HepG2 (cell line): ENCODE data around the gene CAMSAP1. TPM values are rescaled to one million over a fixed set of nuclear protein-coding genes. Genes with fewer than 3 reads are reported as not detected.

Source experiments
- ATAC-seq: fragments of 200-7000 bp; cut with Tn5 transposase; 3 replicates; pipeline ENCODE4 v1.9.1; 2020; ENCODE audit warnings: mild to moderate bottlenecking, moderate library complexity
- Bru-seq: library from RNA; stranded (reverse); fragments of 400-500 nt; gene quantifications from one replicate; lab custom pipeline; 2021; lab: Mats Ljungman, UMichigan
- BruChase-seq, 2 experiments: library from RNA; stranded (reverse); fragments of 400-500 nt; gene quantifications; one replicate each; lab custom pipeline; 2021; lab: Mats Ljungman, UMichigan
- BruUV-seq: library from RNA; stranded (reverse); fragments of 400-500 nt; replicated peaks from 2 replicates; lab custom pipeline; 2021; lab: Mats Ljungman, UMichigan
- CTCF ChIA-PET: fragments of 300-600 bp; formaldehyde crosslinking; extraction: SDS; loops from one replicate; lab custom pipeline; 2021; ENCODE audit warnings: low total read pairs, inconsistent platforms, low intra/inter-chr PET ratio; lab: Yijun Ruan, JAX
- POLR2A ChIA-PET: fragments of 350-600 bp; sonication (Branson Sonifier 250); formaldehyde crosslinking; loops from one replicate; lab custom pipeline; 2020; ENCODE audit warnings: antibody characterized with exemption, inconsistent platforms; lab: Yijun Ruan, JAX
- DNase-seq: peaks from one replicate; pipeline ENCODE4 v3.0.0-alpha.2; 2015; ENCODE audit warnings: low spot score
- FAIRE-seq: peaks from 3 replicates; lab custom pipeline; 2011; peaks lifted over from hg19 to GRCh38; lab: Jason Lieb, UNC
- H2AFZ ChIP-seq: one replicate; pipeline ENCODE4 v1.6.1; 2011; ENCODE audit warnings: low read length, inconsistent platforms
- H3K27ac ChIP-seq: fragments of 300-600 bp; 3 replicates; pipeline ENCODE4 v1.8.0; 2011; ENCODE audit warnings: mixed run types, mild to moderate bottlenecking, mixed read lengths, low read length, inconsistent platforms; ENCODE audit not compliant: insufficient read depth; ENCODE audit errors: extremely low read length
- H3K27me3 ChIP-seq, 2 experiments: fragments of 200-600 bp in 1 of 2; 2 replicates in 1 of 2; 3 replicates in 1 of 2; pipeline versions ENCODE4 v1.6.0 to v1.8.0; 2011; ENCODE audit warnings: low read length in 2 of 2, mild to moderate bottlenecking in 2 of 2, moderate library complexity in 2 of 2, inconsistent platforms in 1 of 2; ENCODE audit not compliant: insufficient read depth in 2 of 2, control insufficient read depth in 1 of 2
- H3K36me3 ChIP-seq, 2 experiments: fragments of 200-600 bp in 1 of 2; replicated peaks in 1 of 2; 2 replicates in 1 of 2; 3 replicates in 1 of 2; pipeline versions ENCODE4 v1.5.1 to v1.8.0; 2011; ENCODE audit warnings: low read length in 2 of 2, inconsistent platforms in 1 of 2; ENCODE audit not compliant: insufficient read depth in 2 of 2, control insufficient read depth in 1 of 2
- H3K4me1 ChIP-seq: 2 replicates; pipeline ENCODE4 v1.5.1; 2012; ENCODE audit warnings: low read length, inconsistent platforms; ENCODE audit not compliant: insufficient read depth
- H3K4me2 ChIP-seq: 2 replicates; pipeline ENCODE4 v1.6.0; 2011; ENCODE audit warnings: low read depth, low read length, inconsistent platforms
- H3K4me3 ChIP-seq, 3 experiments: fragments of 200-600 bp in 1 of 3; sonication (generic), shearing (Covaris generic) in 1 of 3; replicated peaks in 1 of 3; 2 replicates each; pipeline ENCODE4 v1.5.1; 2011 to 2016; ENCODE audit warnings: low read length in 3 of 3, inconsistent platforms in 2 of 3, low read depth in 2 of 3, mild to moderate bottlenecking in 2 of 3, control low read depth in 1 of 3, mixed read lengths in 1 of 3; ENCODE audit not compliant: insufficient read depth in 1 of 3
- H3K79me2 ChIP-seq: one replicate; pipeline ENCODE4 v1.6.1; 2011; ENCODE audit warnings: low read length, inconsistent platforms; ENCODE audit not compliant: insufficient read depth
- H3K9ac ChIP-seq: 2 replicates; pipeline ENCODE4 v1.6.0; 2011; ENCODE audit warnings: mild to moderate bottlenecking, low read depth, low read length, inconsistent platforms; ENCODE audit not compliant: insufficient read depth
- H3K9me3 ChIP-seq: 2 replicates; pipeline ENCODE4 v1.5.1; 2012; ENCODE audit warnings: mild to moderate bottlenecking, low read length
- H4K20me1 ChIP-seq: 2 replicates; pipeline ENCODE4 v1.6.0; 2011; ENCODE audit warnings: inconsistent platforms, mild to moderate bottlenecking, low read length, moderate library complexity; ENCODE audit not compliant: insufficient read depth
- BHLHE40 ChIP-seq: IDR thresholded peaks from 2 replicates; pipeline ENCODE4 v1.6.1; 2011; ENCODE audit warnings: low read length, improper control_type of control experiment
- BRD4 ChIP-seq: sonication (generic); formaldehyde crosslinking; IDR thresholded peaks from 2 replicates; pipeline ENCODE4 v1.4.0; 2020; ENCODE audit warnings: missing genetic modification reagents
- HES4 ChIP-seq: sonication (generic); formaldehyde crosslinking; IDR thresholded peaks from 2 replicates; pipeline ENCODE4 v1.9.0; 2021; ENCODE audit warnings: mild to moderate bottlenecking, missing genetic modification reagents, borderline replicate concordance
- MED13 ChIP-seq: sonication (generic); formaldehyde crosslinking; IDR thresholded peaks from 2 replicates; pipeline ENCODE4 v1.5.0; 2020; ENCODE audit warnings: missing genetic modification reagents
- MXD4 ChIP-seq: IDR thresholded peaks from 2 replicates; pipeline ENCODE4 v1.6.1; 2016; ENCODE audit warnings: mild to moderate bottlenecking, missing biosample characterization, missing genetic modification reagents
- NONO ChIP-seq, 2 experiments: fragments of 450-650 bp in 1 of 2; sonication (generic) in 1 of 2; formaldehyde crosslinking in 1 of 2; IDR thresholded peaks in 1 of 2; conservative IDR thresholded peaks in 1 of 2; 2 replicates each; pipeline versions ENCODE4 v1.6.1 to v1.8.0; 2017 to 2022; ENCODE audit warnings: mild to moderate bottlenecking in 1 of 2, missing genetic modification reagents in 1 of 2, moderate library complexity in 1 of 2
- ONECUT2 ChIP-seq: sonication (generic); formaldehyde crosslinking; IDR thresholded peaks from 2 replicates; pipeline ENCODE4 v1.4.0; 2020; ENCODE audit warnings: missing genetic modification reagents
- PHF20 ChIP-seq: sonication (generic); formaldehyde crosslinking; IDR thresholded peaks from 2 replicates; pipeline ENCODE4 v1.5.0; 2020; ENCODE audit warnings: mild to moderate bottlenecking, missing genetic modification reagents
- POLR2AphosphoS5 ChIP-seq: IDR thresholded peaks from 2 replicates; pipeline ENCODE4 v1.6.1; 2012; ENCODE audit warnings: low read depth, low read length
- SCMH1 ChIP-seq: sonication (generic); formaldehyde crosslinking; IDR thresholded peaks from 2 replicates; pipeline ENCODE4 v1.9.0; 2021; ENCODE audit warnings: missing genetic modification reagents, mild to moderate bottlenecking, borderline replicate concordance
- SIN3A ChIP-seq: IDR thresholded peaks from 2 replicates; pipeline ENCODE4 v1.6.1; 2011; ENCODE audit warnings: low read depth, mild to moderate bottlenecking, control low read depth, low read length, borderline replicate concordance
- ZNF546 ChIP-seq: sonication (generic); formaldehyde crosslinking; conservative IDR thresholded peaks from 2 replicates; pipeline ENCODE4 v1.8.1; 2023; ENCODE audit warnings: mild to moderate bottlenecking, missing genetic modification reagents
- ZNF790 ChIP-seq: sonication (generic); formaldehyde crosslinking; IDR thresholded peaks from 2 replicates; pipeline ENCODE4 v1.8.0; 2022; ENCODE audit warnings: missing genetic modification reagents, mild to moderate bottlenecking, borderline replicate concordance
- ZSCAN12 ChIP-seq: sonication (generic); formaldehyde crosslinking; IDR thresholded peaks from 2 replicates; pipeline ENCODE4 v1.9.0; 2021; ENCODE audit warnings: mild to moderate bottlenecking, missing genetic modification reagents
- WGBS: methylation state at CpG from one replicate; pipeline ENCODE4 v1.1.6; 2017; ENCODE audit warnings: low lambda C conversion rate; 5-methylcytosine and 5-hydroxymethylcytosine counted together
- in situ Hi-C: cut with HindIII; loops from 2 replicates; pipeline ENCODE4 v1.10.0; 2017; ENCODE audit warnings: low pct_unique_long_range_greater_than_20kb; ENCODE audit not compliant: extremely low pct_ligation_motif_present
- intact Hi-C: fragments of 100-400 bp; cut with micrococcal nuclease; formaldehyde crosslinking; loops from one replicate; pipeline ENCODE4 v1.10.0; 2022; ENCODE audit not compliant: unreplicated experiment
- long read RNA-seq, 2 experiments: library from RNA in 1 of 2; library from polyadenylated mRNA in 1 of 2; stranded (forward) in 1 of 2; unstranded in 1 of 2; transcript quantifications; one replicate each; pipeline ENCODE4 v2.0.0, GENCODE V29; 2019 to 2022
- polyA minus RNA-seq, 3 experiments: library from RNA; depleted of rRNA, polyadenylated mRNA; stranded (reverse); fragments of >200 nt; gene quantifications; 2 replicates each; pipeline ENCODE4 v1.2.3, GENCODE V29; 2011; ENCODE audit warnings: low replicate concordance in 1 of 3
- polyA plus RNA-seq, 8 experiments: library from polyadenylated mRNA; depleted of rRNA in 3 of 8; stranded (reverse) in 7 of 8; unstranded in 1 of 8; fragments of >200 nt; fragmentation: Illumina TruSeq in 4 of 8; extraction: Trizol in 4 of 8; gene quantifications; 2 replicates each; pipeline versions ENCODE4 v1.2.1 to v1.2.3, GENCODE V29; 2011 to 2016; ENCODE audit warnings: low read depth in 4 of 8, missing spikeins in 1 of 8, mixed read lengths in 1 of 8; ENCODE audit not compliant: insufficient read depth in 1 of 8
- total RNA-seq, 5 experiments: library from RNA; depleted of rRNA; stranded (reverse); fragments of >200 nt; fragmentation: Illumina TruSeq; extraction: Trizol; gene quantifications; 2 replicates each; pipeline ENCODE4 v1.2.3, GENCODE V29; 2016; ENCODE audit warnings: low read depth in 1 of 5

Gene CAMSAP1, protein sequence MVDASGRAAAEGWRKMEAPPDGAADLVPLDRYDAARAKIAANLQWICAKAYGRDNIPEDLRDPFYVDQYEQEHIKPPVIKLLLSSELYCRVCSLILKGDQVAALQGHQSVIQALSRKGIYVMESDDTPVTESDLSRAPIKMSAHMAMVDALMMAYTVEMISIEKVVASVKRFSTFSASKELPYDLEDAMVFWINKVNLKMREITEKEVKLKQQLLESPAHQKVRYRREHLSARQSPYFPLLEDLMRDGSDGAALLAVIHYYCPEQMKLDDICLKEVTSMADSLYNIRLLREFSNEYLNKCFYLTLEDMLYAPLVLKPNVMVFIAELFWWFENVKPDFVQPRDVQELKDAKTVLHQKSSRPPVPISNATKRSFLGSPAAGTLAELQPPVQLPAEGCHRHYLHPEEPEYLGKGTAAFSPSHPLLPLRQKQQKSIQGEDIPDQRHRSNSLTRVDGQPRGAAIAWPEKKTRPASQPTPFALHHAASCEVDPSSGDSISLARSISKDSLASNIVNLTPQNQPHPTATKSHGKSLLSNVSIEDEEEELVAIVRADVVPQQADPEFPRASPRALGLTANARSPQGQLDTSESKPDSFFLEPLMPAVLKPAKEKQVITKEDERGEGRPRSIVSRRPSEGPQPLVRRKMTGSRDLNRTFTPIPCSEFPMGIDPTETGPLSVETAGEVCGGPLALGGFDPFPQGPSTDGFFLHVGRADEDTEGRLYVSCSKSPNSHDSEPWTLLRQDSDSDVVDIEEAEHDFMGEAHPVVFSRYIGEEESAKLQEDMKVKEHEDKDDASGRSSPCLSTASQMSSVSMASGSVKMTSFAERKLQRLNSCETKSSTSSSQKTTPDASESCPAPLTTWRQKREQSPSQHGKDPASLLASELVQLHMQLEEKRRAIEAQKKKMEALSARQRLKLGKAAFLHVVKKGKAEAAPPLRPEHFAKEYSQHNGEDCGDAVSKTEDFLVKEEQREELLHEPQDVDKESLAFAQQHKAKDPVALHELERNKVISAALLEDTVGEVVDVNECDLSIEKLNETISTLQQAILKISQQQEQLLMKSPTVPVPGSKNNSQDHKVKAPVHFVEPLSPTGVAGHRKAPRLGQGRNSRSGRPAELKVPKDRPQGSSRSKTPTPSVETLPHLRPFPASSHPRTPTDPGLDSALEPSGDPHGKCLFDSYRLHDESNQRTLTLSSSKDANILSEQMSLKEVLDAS (N-terminal part only)
- total RNA-seq (2016; rRNA removed; fragmentation: Illumina TruSeq; extraction: Trizol) = 10.2 and 12.4 TPM in 2 replicates
- 177 and 181 TPM in 2 replicates for total RNA-seq (2016; cell fraction: cytosol; rRNA removed; fragmentation: Illumina TruSeq; extraction: Trizol; ENCODE audit: low read depth)
- 8.9 and 16.6 TPM in 2 replicates for total RNA-seq (2016; cell fraction: insoluble cytoplasmic fraction; rRNA removed; fragmentation: Illumina TruSeq; extraction: Trizol)
- 41.6 and 42.6 TPM in 2 replicates for total RNA-seq (2016; cell fraction: membrane; rRNA removed; fragmentation: Illumina TruSeq; extraction: Trizol)
- 13.3 and 18.1 TPM in 2 replicates for total RNA-seq (2016; cell fraction: nucleus; rRNA removed; fragmentation: Illumina TruSeq; extraction: Trizol)
- 3.8 and 4.1 TPM in 2 replicates for polyA plus RNA-seq (2011; rRNA removed)
- polyA plus RNA-seq (2011; cell fraction: cytosol; rRNA removed) = 4.6 and 6.9 TPM in 2 replicates
- 5.7 and 6.6 TPM in 2 replicates for polyA plus RNA-seq (2011; cell fraction: nucleus; rRNA removed)
- polyA plus RNA-seq (2012) = 6.8 and 8.3 TPM in 2 replicates
- 0.67 and 0.97 TPM in 2 replicates for polyA plus RNA-seq (2016; cell fraction: cytosol; fragmentation: Illumina TruSeq; extraction: Trizol; ENCODE audit: low read depth)
- 8.6 and 9.1 TPM in 2 replicates for polyA plus RNA-seq (2016; cell fraction: insoluble cytoplasmic fraction; fragmentation: Illumina TruSeq; extraction: Trizol; ENCODE audit: low read depth)
- polyA plus RNA-seq (2016; cell fraction: membrane; fragmentation: Illumina TruSeq; extraction: Trizol; ENCODE audit: low read depth) = 2.4 and 2.5 TPM in 2 replicates
- 13.6 and 16.2 TPM in 2 replicates for polyA plus RNA-seq (2016; cell fraction: nucleus; fragmentation: Illumina TruSeq; extraction: Trizol; ENCODE audit: insufficient read depth, low read depth)
- 13.5 and 58.6 TPM in 2 replicates for polyA minus RNA-seq (2011; rRNA and poly(A)+ RNA removed; ENCODE audit: low replicate concordance)
- 18.0 and 25.6 TPM in 2 replicates for polyA minus RNA-seq (2011; cell fraction: cytosol; rRNA and poly(A)+ RNA removed)
- 10.9 and 12.2 TPM in 2 replicates for polyA minus RNA-seq (2011; cell fraction: nucleus; rRNA and poly(A)+ RNA removed)
- percentile 65 among the genes with signal in this experiment for Bru-seq, nascent RNA
- percentile 77 among the genes with signal in this experiment for BruChase-seq, experiment 1, labeled RNA remaining after a 6-hour chase
- BruChase-seq, experiment 2, labeled RNA remaining after a 2-hour chase = percentile 71 among the genes with signal in this experiment
- long read RNA-seq, experiment 1, partial matches to known transcripts = 0 of 4 reads
- long read RNA-seq, experiment 1, other reads (novel, unspliced or antisense) = 4 of 4 reads
- long read RNA-seq, experiment 2, partial matches to known transcripts = 11 of 51 reads
- long read RNA-seq, experiment 2, other reads (novel, unspliced or antisense) = 40 of 51 reads

DNA sequence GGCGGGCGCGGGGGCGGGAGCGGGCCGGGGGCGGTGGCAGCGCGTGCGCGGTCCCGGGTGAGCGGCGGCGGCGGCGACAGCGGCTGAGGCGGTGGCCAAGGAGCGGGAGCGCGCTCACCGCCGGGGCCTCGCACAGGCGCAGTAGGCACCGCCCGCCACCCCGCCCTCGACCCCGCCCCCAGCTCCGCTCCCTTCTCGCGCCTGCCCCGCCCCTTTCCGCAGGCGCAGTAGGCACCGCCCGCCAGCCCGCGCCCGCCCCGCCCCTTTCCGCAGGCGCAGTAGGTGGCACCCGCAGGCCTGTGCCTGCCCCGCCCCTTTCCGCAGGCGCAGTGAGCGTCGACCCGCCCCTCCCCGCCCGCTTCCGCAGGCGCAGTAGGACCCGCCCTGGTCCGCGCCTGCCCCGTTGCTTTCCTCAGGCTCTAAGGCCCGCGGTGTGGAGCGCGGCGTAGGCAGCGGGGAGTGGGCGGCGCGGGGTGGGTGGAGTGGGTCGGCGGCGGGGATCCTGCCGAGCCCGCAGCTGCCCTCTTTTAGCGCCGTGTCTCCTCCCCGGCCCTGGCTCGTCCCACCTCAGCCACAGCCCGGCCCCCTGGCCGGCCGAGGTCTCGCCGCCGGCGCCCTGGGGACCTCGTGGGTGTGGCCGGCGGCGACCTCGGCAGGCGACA, at the start of gene CAMSAP1:
TSS of gene CAMSAP1 (minus strand) at position 116 of the 662 bp plus-strand sequence. CDS start 387 bp downstream, outside the sequence.
- H3K27ac ChIP-seq = peak within 1 kb of the TSS; percentile 66
- in situ Hi-C loops (no loop called here), intact Hi-C loops (loop anchor here (2.0 kb wide), 1 partner anchor 43 kb away; no protein-coding TSS in a partner anchor)
- H4K20me1 ChIP-seq = peaks cover 16% of the 10 kb centered on the region
- H3K9ac ChIP-seq = peak within 1 kb of the TSS; percentile 78
- H3K36me3 ChIP-seq = peaks cover 3 to 17% of the 10 kb centered on the region in 2 experiments; a peak in 4 of 5 replicates
- ATAC-seq (peak; percentile 93), FAIRE-seq (no peak), DNase-seq (peak; percentile 77)
- no peaks in the 10 kb centered on the region for H3K9me3 ChIP-seq
- BruUV-seq = no TSS peak
- no peak within 1 kb of the TSS for H2AFZ ChIP-seq
- peaks cover 58% of the 10 kb centered on the region for H3K4me1 ChIP-seq
- peaks cover 57% of the 10 kb centered on the region for H3K79me2 ChIP-seq
- no peaks in the 10 kb centered on the region for H3K27me3 ChIP-seq
- peak within 1 kb of the TSS; percentile 88 for H3K4me2 ChIP-seq
- CTCF ChIA-PET = no interaction called here
- WGBS = no CpG with 5 or more reads among the region's 91 CpGs
- H3K4me3 ChIP-seq = peak within 1 kb of the TSS; percentile 69 to 89 (median 84)
- POLR2A ChIA-PET = interaction anchor here (0.6 to 1.3 kb wide), 5 partner anchors 15 to 806 kb away, joined by 3 to 5 read pairs (median 4); no protein-coding TSS in a partner anchor
- TF ChIP-seq MED13 (CRISPR knock-in tag) = no peak
- peak; percentile 75 for TF ChIP-seq POLR2AphosphoS5
- TF ChIP-seq ZSCAN12 (CRISPR knock-in tag) = peak; percentile 74; the same call in 1 of the 2 replicates
- TF ChIP-seq PHF20 (CRISPR knock-in tag) = peak; percentile 77
- TF ChIP-seq ONECUT2 = no peak
- 0 out of 2 replicates have a peak, but pooled peaks have one; percentile 33 for TF ChIP-seq HES4 (CRISPR knock-in tag)
- TF ChIP-seq ZNF790 (CRISPR knock-in tag) = peak; percentile 18; the same call in 1 of the 2 replicates
- 0 out of 2 replicates have a peak, but pooled peaks have one; percentile 29 for TF ChIP-seq ZNF546
- no peak for TF ChIP-seq BRD4 (CRISPR knock-in tag)
- TF ChIP-seq SIN3A = peak; percentile 36; the same call in 1 of the 2 replicates
- TF ChIP-seq BHLHE40 = no peak
- no peak for TF ChIP-seq SCMH1 (CRISPR knock-in tag)
- TF ChIP-seq NONO (IDR thresholded peaks at IDR 0.05) = no peak
- TF ChIP-seq NONO (CRISPR knock-in tag; conservative IDR thresholded peaks at IDR 0.05) = peak; percentile 68
- 0 out of 2 replicates have a peak, but pooled peaks have one; percentile 80 for TF ChIP-seq MXD4 (CRISPR knock-in tag)
